Measurements from ENCODE around the gene HECTD3. TPM values are rescaled to one million over a fixed set of nuclear protein-coding genes. Genes with fewer than 3 reads are reported as not detected.

The HECTD3 gene
- total RNA-seq, 1 experiment from 2014 or later = 6.9 TPM

- H3K9ac ChIP-seq (ENCODE audit: low read length) = no peak overlapping the region
- no peak overlapping the region for H3K4me2 ChIP-seq (ENCODE audit: low read depth, low read length, poor library complexity, severe bottlenecking)
- no peak overlapping the region for H3K27ac ChIP-seq (ENCODE audit: low read length)
- H2AFZ ChIP-seq (ENCODE audit: low read length) = no peak overlapping the region
- no peak overlapping the region for H3K4me3 ChIP-seq (ENCODE audit: low read length)
- no peaks in the 10 kb centered on the region for H3K79me2 ChIP-seq (ENCODE audit: low read length)
- H3K9me2 ChIP-seq (replicated peaks; ENCODE audit: insufficient read depth, low read length) = no peaks in the 10 kb centered on the region
- no peaks in the 10 kb centered on the region for H3K9me3 ChIP-seq (ENCODE audit: low read length)
- no peaks in the 10 kb centered on the region for H4K20me1 ChIP-seq (ENCODE audit: insufficient read depth, low read depth, low read length)
- DNase-seq = no peak
- no peaks in the 10 kb centered on the region for H3K4me1 ChIP-seq (ENCODE audit: low read length)
- H3K36me3 ChIP-seq (ENCODE audit: insufficient read depth, low read length) = no peaks in the 10 kb centered on the region
- no peaks in the 10 kb centered on the region for H3K27me3 ChIP-seq (ENCODE audit: low read length)
These were observed 27.7 kb upstream of the HECTD3 start for GRCh38 chr1:45038661-45039364.

DNA sequence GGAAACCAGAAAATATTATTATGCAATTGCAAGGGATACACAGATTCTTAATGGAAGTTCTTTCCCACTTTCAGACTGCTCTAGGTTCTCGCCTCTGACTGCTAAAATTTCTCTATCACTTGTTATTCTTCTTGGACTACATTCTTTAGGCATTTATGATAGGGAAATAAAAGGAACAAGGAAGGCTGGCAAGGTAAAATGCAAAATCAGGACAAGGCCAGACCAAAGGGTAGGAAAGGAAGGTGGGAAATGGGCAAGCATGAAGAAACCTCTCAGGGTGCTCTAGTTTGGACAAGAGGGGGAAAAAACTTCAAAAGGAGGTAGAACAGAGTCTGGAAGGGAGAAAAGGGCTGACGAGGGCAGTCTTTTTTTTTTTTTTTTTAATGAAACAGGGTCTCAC is 27.1 kb upstream of the HECTD3 start:
- Histone ChIP-seq H3K4me3 (ENCODE audit: low read length) (no peak overlapping the region), H2AFZ (ENCODE audit: low read length) (no peak overlapping the region), H3K27ac (ENCODE audit: low read length) (no peak overlapping the region), H3K4me2 (ENCODE audit: low read depth, low read length, poor library complexity, severe bottlenecking) (no peak overlapping the region), H3K79me2 (ENCODE audit: low read length) (no peaks in the 10 kb centered on the region), H3K36me3 (ENCODE audit: insufficient read depth, low read length) (no peaks in the 10 kb centered on the region), H3K9me3 (ENCODE audit: low read length) (no peaks in the 10 kb centered on the region), H3K9ac (ENCODE audit: low read length) (no peak overlapping the region), H3K9me2 (replicated peaks; ENCODE audit: insufficient read depth, low read length) (no peaks in the 10 kb centered on the region), H3K4me1 (ENCODE audit: low read length) (peaks cover 4% of the 10 kb centered on the region), H3K27me3 (ENCODE audit: low read length) (no peaks in the 10 kb centered on the region), H4K20me1 (ENCODE audit: insufficient read depth, low read depth, low read length) (no peaks in the 10 kb centered on the region)
- no peak for DNase-seq

DNA sequence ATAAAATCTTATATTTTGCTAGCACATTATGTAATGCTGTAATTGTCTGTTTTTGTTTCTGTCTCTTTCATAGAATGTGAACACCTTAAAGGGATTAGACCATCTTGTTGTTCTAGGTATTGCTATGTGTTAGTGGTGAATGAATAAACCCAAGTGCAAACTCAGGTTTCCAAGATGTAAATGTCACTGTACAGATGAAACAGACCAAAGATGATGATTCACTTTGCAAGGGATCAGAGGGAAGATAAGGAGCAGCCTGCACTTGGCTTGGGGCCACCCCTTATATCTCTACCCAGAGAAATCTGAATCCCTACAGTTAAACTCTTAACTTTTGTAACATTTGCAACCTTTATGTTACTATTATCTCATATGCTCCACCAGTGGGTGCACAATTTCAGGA is 26.3 kb upstream of the HECTD3 start:
- Histone ChIP-seq H3K9me2 (replicated peaks; ENCODE audit: insufficient read depth, low read length) (no peaks in the 10 kb centered on the region), H3K79me2 (ENCODE audit: low read length) (no peaks in the 10 kb centered on the region), H3K27ac (ENCODE audit: low read length) (no peak overlapping the region), H3K4me1 (ENCODE audit: low read length) (peaks cover 9% of the 10 kb centered on the region), H3K4me3 (ENCODE audit: low read length) (no peak overlapping the region), H3K4me2 (ENCODE audit: low read depth, low read length, poor library complexity, severe bottlenecking) (no peak overlapping the region), H3K27me3 (ENCODE audit: low read length) (no peaks in the 10 kb centered on the region), H3K36me3 (ENCODE audit: insufficient read depth, low read length) (no peaks in the 10 kb centered on the region), H4K20me1 (ENCODE audit: insufficient read depth, low read depth, low read length) (no peaks in the 10 kb centered on the region), H3K9ac (ENCODE audit: low read length) (no peak overlapping the region), H2AFZ (ENCODE audit: low read length) (no peak overlapping the region), H3K9me3 (ENCODE audit: low read length) (no peaks in the 10 kb centered on the region)
- no peak for DNase-seq

DNA sequence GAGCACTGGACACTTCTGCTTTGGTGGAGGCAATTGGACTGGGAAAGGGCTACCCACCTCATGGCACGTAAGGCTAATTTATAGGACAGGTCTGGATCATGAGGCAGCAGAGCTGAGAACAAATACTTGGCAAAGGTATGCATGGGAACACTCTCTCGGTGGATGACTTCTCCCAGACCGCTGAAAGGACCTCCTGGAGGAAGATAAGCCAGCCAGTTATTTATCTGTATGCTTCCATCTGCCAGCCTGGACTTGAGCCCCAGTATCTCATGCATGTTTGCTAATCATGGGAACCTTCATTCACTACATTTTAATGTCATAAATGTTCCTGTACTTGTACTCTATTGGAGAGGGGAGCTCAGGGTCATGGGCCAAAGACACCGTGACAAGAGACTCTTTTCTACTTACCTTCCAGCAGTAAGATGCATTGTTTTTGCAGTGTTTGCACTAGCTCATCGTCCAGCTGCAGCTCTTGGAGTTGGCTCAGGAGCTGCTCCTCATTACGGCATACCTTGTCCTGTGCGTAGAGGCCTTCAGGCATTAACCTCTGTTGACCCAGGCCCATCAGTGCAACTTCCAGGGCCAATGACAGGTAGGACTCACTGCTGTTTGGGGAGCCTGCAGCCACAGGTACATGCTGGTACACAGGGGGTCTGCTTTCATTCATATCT is 24.6 kb upstream of the HECTD3 start:
- Histone ChIP-seq H3K4me3 (ENCODE audit: low read length) (no peak overlapping the region), H3K4me1 (ENCODE audit: low read length) (peaks cover 9% of the 10 kb centered on the region), H3K27me3 (ENCODE audit: low read length) (no peaks in the 10 kb centered on the region), H3K27ac (ENCODE audit: low read length) (no peak overlapping the region), H3K9me3 (ENCODE audit: low read length) (no peaks in the 10 kb centered on the region), H4K20me1 (ENCODE audit: insufficient read depth, low read depth, low read length) (no peaks in the 10 kb centered on the region), H3K9ac (ENCODE audit: low read length) (no peak overlapping the region), H3K36me3 (ENCODE audit: insufficient read depth, low read length) (no peaks in the 10 kb centered on the region), H3K79me2 (ENCODE audit: low read length) (no peaks in the 10 kb centered on the region), H3K4me2 (ENCODE audit: low read depth, low read length, poor library complexity, severe bottlenecking) (no peak overlapping the region), H3K9me2 (replicated peaks; ENCODE audit: insufficient read depth, low read length) (no peaks in the 10 kb centered on the region), H2AFZ (ENCODE audit: low read length) (no peak overlapping the region)
- peak; percentile 4 for DNase-seq

DNA sequence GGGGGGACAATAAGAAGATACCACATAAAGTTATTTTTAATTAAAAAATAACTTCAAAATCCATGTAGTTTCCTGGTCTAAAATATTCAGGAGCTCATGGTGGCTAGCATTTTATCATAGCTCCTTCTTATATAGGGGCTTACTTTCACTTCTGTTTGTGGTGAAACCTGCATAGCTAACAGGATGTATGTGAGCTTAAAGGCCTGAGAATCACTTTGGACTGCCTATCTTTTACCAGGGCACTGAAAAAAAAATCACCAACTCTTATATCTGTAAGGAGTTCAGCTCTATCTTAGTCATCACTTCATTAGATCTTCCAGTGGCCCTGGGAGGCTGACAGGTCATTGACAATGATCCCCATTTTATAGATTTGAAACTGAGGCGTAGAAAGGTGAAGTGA is 22.2 kb upstream of the HECTD3 start:
- Histone ChIP-seq H3K36me3 (ENCODE audit: insufficient read depth, low read length) (no peaks in the 10 kb centered on the region), H2AFZ (ENCODE audit: low read length) (no peak overlapping the region), H3K27me3 (ENCODE audit: low read length) (no peaks in the 10 kb centered on the region), H3K79me2 (ENCODE audit: low read length) (no peaks in the 10 kb centered on the region), H3K9ac (ENCODE audit: low read length) (no peak overlapping the region), H3K9me3 (ENCODE audit: low read length) (no peaks in the 10 kb centered on the region), H4K20me1 (ENCODE audit: insufficient read depth, low read depth, low read length) (no peaks in the 10 kb centered on the region), H3K4me3 (ENCODE audit: low read length) (no peak overlapping the region), H3K4me2 (ENCODE audit: low read depth, low read length, poor library complexity, severe bottlenecking) (no peak overlapping the region), H3K9me2 (replicated peaks; ENCODE audit: insufficient read depth, low read length) (no peaks in the 10 kb centered on the region), H3K4me1 (ENCODE audit: low read length) (peaks cover 9% of the 10 kb centered on the region), H3K27ac (ENCODE audit: low read length) (no peak overlapping the region)
- DNase-seq = peak; percentile 68

GRCh38 chr1:45032837-45033236 is 21.7 kb upstream of the HECTD3 start:
- H3K9me2 ChIP-seq (replicated peaks; ENCODE audit: insufficient read depth, low read length) = no peaks in the 10 kb centered on the region
- no peaks in the 10 kb centered on the region for H3K79me2 ChIP-seq (ENCODE audit: low read length)
- DNase-seq = no peak
- peaks cover 9% of the 10 kb centered on the region for H3K4me1 ChIP-seq (ENCODE audit: low read length)
- H3K9me3 ChIP-seq (ENCODE audit: low read length) = no peaks in the 10 kb centered on the region
- H3K9ac ChIP-seq (ENCODE audit: low read length) = no peak overlapping the region
- no peaks in the 10 kb centered on the region for H3K36me3 ChIP-seq (ENCODE audit: insufficient read depth, low read length)
- H3K4me3 ChIP-seq (ENCODE audit: low read length) = no peak overlapping the region
- H3K27ac ChIP-seq (ENCODE audit: low read length) = no peak overlapping the region
- H2AFZ ChIP-seq (ENCODE audit: low read length) = no peak overlapping the region
- H3K27me3 ChIP-seq (ENCODE audit: low read length) = no peaks in the 10 kb centered on the region
- no peak overlapping the region for H3K4me2 ChIP-seq (ENCODE audit: low read depth, low read length, poor library complexity, severe bottlenecking)
- H4K20me1 ChIP-seq (ENCODE audit: insufficient read depth, low read depth, low read length) = no peaks in the 10 kb centered on the region

GRCh38 chr1:45026446-45026845 is 15.3 kb upstream of the HECTD3 start:
- H4K20me1 ChIP-seq (ENCODE audit: insufficient read depth, low read depth, low read length) = no peaks in the 10 kb centered on the region
- no peak overlapping the region for H3K9ac ChIP-seq (ENCODE audit: low read length)
- H3K9me2 ChIP-seq (replicated peaks; ENCODE audit: insufficient read depth, low read length) = no peaks in the 10 kb centered on the region
- H3K27ac ChIP-seq (ENCODE audit: low read length) = no peak overlapping the region
- H2AFZ ChIP-seq (ENCODE audit: low read length) = no peak overlapping the region
- H3K9me3 ChIP-seq (ENCODE audit: low read length) = no peaks in the 10 kb centered on the region
- H3K4me2 ChIP-seq (ENCODE audit: low read depth, low read length, poor library complexity, severe bottlenecking) = no peak overlapping the region
- no peak for DNase-seq
- H3K79me2 ChIP-seq (ENCODE audit: low read length) = no peaks in the 10 kb centered on the region
- H3K27me3 ChIP-seq (ENCODE audit: low read length) = no peaks in the 10 kb centered on the region
- H3K4me3 ChIP-seq (ENCODE audit: low read length) = no peak overlapping the region
- no peaks in the 10 kb centered on the region for H3K36me3 ChIP-seq (ENCODE audit: insufficient read depth, low read length)
- H3K4me1 ChIP-seq (ENCODE audit: low read length) = no peaks in the 10 kb centered on the region

GRCh38 chr1:45023663-45024062 is 12.5 kb upstream of the HECTD3 start:
- H3K27ac ChIP-seq (ENCODE audit: low read length) = no peak overlapping the region
- no peaks in the 10 kb centered on the region for H3K27me3 ChIP-seq (ENCODE audit: low read length)
- H2AFZ ChIP-seq (ENCODE audit: low read length) = no peak overlapping the region
- H3K36me3 ChIP-seq (ENCODE audit: insufficient read depth, low read length) = no peaks in the 10 kb centered on the region
- H3K9ac ChIP-seq (ENCODE audit: low read length) = no peak overlapping the region
- H3K4me3 ChIP-seq (ENCODE audit: low read length) = no peak overlapping the region
- H3K9me3 ChIP-seq (ENCODE audit: low read length) = no peaks in the 10 kb centered on the region
- H3K9me2 ChIP-seq (replicated peaks; ENCODE audit: insufficient read depth, low read length) = no peaks in the 10 kb centered on the region
- H3K4me2 ChIP-seq (ENCODE audit: low read depth, low read length, poor library complexity, severe bottlenecking) = no peak overlapping the region
- no peaks in the 10 kb centered on the region for H4K20me1 ChIP-seq (ENCODE audit: insufficient read depth, low read depth, low read length)
- H3K4me1 ChIP-seq (ENCODE audit: low read length) = no peaks in the 10 kb centered on the region
- no peaks in the 10 kb centered on the region for H3K79me2 ChIP-seq (ENCODE audit: low read length)
- DNase-seq = no peak
